AG04450 (cell line): ENCODE results near the gene IRX3. TPM values are rescaled to one million over a fixed set of nuclear protein-coding genes. Genes with fewer than 3 reads are reported as not detected.

Source experiments
- CTCF ChIA-PET: fragments of 300-600, 350-600 bp; formaldehyde crosslinking; extraction: SDS; loops from one replicate; lab custom pipeline; 2022; ENCODE audit warnings: antibody characterized with exemption, inconsistent platforms; lab: Charles Lee
- POLR2A ChIA-PET: fragments of 350-600 bp; formaldehyde crosslinking; extraction: SDS; loops from one replicate; lab custom pipeline; 2021; ENCODE audit warnings: antibody characterized with exemption, inconsistent platforms; lab: Yijun Ruan, JAX
- DNase-seq: peaks from one replicate; pipeline ENCODE4 v3.0.0-alpha.2; 2011; ENCODE audit warnings: low read depth, low spot score
- H3K27ac ChIP-seq: one replicate; pipeline ENCODE4 v1.5.1; 2012; ENCODE audit warnings: low read depth, low read length, control low read depth
- H3K27me3 ChIP-seq: one replicate; pipeline ENCODE4 v1.6.0; 2012; ENCODE audit warnings: low read length; ENCODE audit not compliant: control insufficient read depth, insufficient read depth
- H3K4me3 ChIP-seq: 2 replicates; pipeline ENCODE4 v1.5.1; 2011; ENCODE audit warnings: mild to moderate bottlenecking, low read depth, low read length, control low read depth
- H3K9me3 ChIP-seq: 2 replicates; pipeline ENCODE4 v1.5.1; 2012; ENCODE audit warnings: low read length; ENCODE audit not compliant: control insufficient read depth, insufficient read depth
- CTCF ChIP-seq: IDR thresholded peaks from 2 replicates; pipeline ENCODE4 v1.5.1; 2011; ENCODE audit warnings: low read depth, low read length, control low read depth, inconsistent platforms
- polyA plus RNA-seq: library from polyadenylated mRNA; depleted of rRNA; stranded (reverse); fragments of >200 nt; gene quantifications from 2 replicates; pipeline ENCODE4 v1.2.3, GENCODE V29; 2011

Gene IRX3
- polyA plus RNA-seq, 1 experiment: not detected

- Histone ChIP-seq H3K9me3 (peaks cover 14% of the 10 kb centered on the region; the same call in 1 of the 2 replicates), H3K27ac (no peak overlapping the region), H3K27me3 (peaks cover 64% of the 10 kb centered on the region), H3K4me3 (no peak overlapping the region)
- TF ChIP-seq CTCF: no peak
- POLR2A ChIA-PET: no interaction called here
- CTCF ChIA-PET: no interaction called here
- no peak for DNase-seq
These were observed 4.5 kb upstream of the IRX3 start for GRCh38 chr16:54290833-54291655.

GRCh38 chr16:54289945-54290832, 3.6 kb upstream of the IRX3 start:
- ChIA-PET CTCF (no interaction called here), POLR2A (no interaction called here)
- peaks cover 68% of the 10 kb centered on the region for H3K27me3 ChIP-seq

GRCh38 chr16:54289242-54289944, 2.8 kb upstream of the IRX3 start:
- DNase-seq: no peak
- Histone ChIP-seq H3K4me3 (no peak overlapping the region), H3K27ac (no peak overlapping the region), H3K9me3 (peaks cover 14% of the 10 kb centered on the region; the same call in 1 of the 2 replicates), H3K27me3 (peaks cover 72% of the 10 kb centered on the region)
- CTCF ChIA-PET: no interaction called here
- POLR2A ChIA-PET: no interaction called here
- no peak for TF ChIP-seq CTCF

More at GRCh38 chr16:54289945-54290832, 3.6 kb upstream of the IRX3 start:
- Histone ChIP-seq H3K9me3 (peaks cover 14% of the 10 kb centered on the region; the same call in 1 of the 2 replicates), H3K27ac (no peak overlapping the region), H3K4me3 (no peak overlapping the region)
- no peak for DNase-seq
- no peak for TF ChIP-seq CTCF

- Histone ChIP-seq H3K4me3 (no peak overlapping the region), H3K27me3 (peaks cover 75% of the 10 kb centered on the region), H3K27ac (no peak overlapping the region), H3K9me3 (peaks cover 14% of the 10 kb centered on the region; the same call in 1 of the 2 replicates)
- no peak for TF ChIP-seq CTCF
- CTCF ChIA-PET: no interaction called here
- no peak for DNase-seq
- POLR2A ChIA-PET: no interaction called here
These were observed 2.3 kb upstream of the IRX3 start for GRCh38 chr16:54288835-54289241.
